Uterus (tissue), 4 donors: Measurements from ENCODE around the gene PCLO. TPM values are rescaled to one million over a fixed set of nuclear protein-coding genes. Genes with fewer than 3 reads are reported as not detected.

ENCODE experiments used
- DNase-seq, 2 donors: peaks; one replicate each; pipeline ENCODE4 v3.0.0-alpha.2; 2019 to 2020
- H3K27ac ChIP-seq, 2 donors: fragments of 200-600 bp; sonication (generic); 1 replicate in 1 of 2; 2 replicates in 1 of 2; pipeline ENCODE4 v1.5.1; 2016 to 2018
- H3K27me3 ChIP-seq, 2 donors: fragments of 200-600 bp; sonication (generic); one replicate each; pipeline ENCODE4 v1.5.1; 2018 to 2019; ENCODE audit warnings: control low read depth in 1 of 2
- H3K36me3 ChIP-seq, 2 donors: fragments of 200-600 bp; sonication (generic); one replicate each; pipeline ENCODE4 v1.5.1; 2019; ENCODE audit warnings: control low read depth in 1 of 2
- H3K4me1 ChIP-seq, 2 donors: fragments of 200-600 bp; sonication (generic); one replicate each; pipeline ENCODE4 v1.5.1; 2018 to 2019; ENCODE audit warnings: control low read depth in 1 of 2
- H3K4me3 ChIP-seq, 2 donors: fragments of 200-600 bp; sonication (generic); 1 replicate in 1 of 2; 2 replicates in 1 of 2; pipeline ENCODE4 v1.5.1; 2018 to 2019; ENCODE audit warnings: mild to moderate bottlenecking in 1 of 2
- H3K9me3 ChIP-seq, 2 donors: fragments of 200-600 bp; sonication (generic); one replicate each; pipeline ENCODE4 v1.5.1; 2019; ENCODE audit warnings: control low read depth in 1 of 2
- POLR2A ChIP-seq, 2 donors: fragments of 450-650 bp; IDR thresholded peaks; one replicate each; pipeline ENCODE4 v1.6.1; 2016; ENCODE audit warnings: antibody characterized with exemption in 2 of 2, mild to moderate bottlenecking in 1 of 2, moderate library complexity in 1 of 2
- intact Hi-C: fragments of 100-400 bp; cut with DNase I; formaldehyde crosslinking; loops from one replicate; pipeline ENCODE4 v1.15.1; 2023; ENCODE audit warnings: low total_unique reads
- total RNA-seq, 4 donors: library from RNA; depleted of rRNA in 3 of 4; stranded (reverse); fragments of >200 nt in 3 of 4; gene quantifications; one replicate each; pipeline versions ENCODE4 v1.1.0 to v1.2.4, GENCODE V29; 2014 to 2023
- TF ChIP-seq, protein P1 (sequence below), 4 experiments: fragments of 200-600 bp in 2 of 4; fragments of 450-650 bp in 2 of 4; sonication (generic) in 2 of 4; IDR thresholded peaks; one replicate each; pipeline ENCODE4 v1.5.1; 2016 to 2019; ENCODE audit warnings: antibody characterized with exemption in 4 of 4, mild to moderate bottlenecking in 2 of 4, moderate library complexity in 1 of 4
- donor health status: DM: yes; HTN: yes; CAD: no.

Gene PCLO
- total RNA-seq, 4 donors from 2014 or later, result 0.26 to 4.4 (median 1.4) TPM

DNA sequence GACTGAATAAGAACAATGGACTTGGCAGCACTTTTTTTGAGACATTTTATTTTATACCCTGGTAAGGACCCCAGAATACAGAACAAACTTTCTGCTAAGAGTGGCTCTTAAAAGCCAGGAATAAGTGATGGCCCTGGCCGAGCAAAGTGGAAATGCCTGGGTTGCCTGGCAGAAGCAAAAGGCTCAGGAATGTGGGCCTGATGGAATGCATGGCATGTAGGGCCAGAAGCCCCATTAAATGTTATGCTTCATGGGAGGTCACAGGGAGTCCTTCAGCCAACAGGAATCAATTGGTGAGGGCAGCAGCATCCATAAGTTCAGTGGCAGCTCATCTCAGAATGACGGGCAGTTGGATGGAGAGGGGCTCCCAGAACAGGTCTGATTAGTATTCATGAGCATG, 417.6 kb downstream of the PCLO start:
- intact Hi-C loops, result no loop called here
- H3K36me3 ChIP-seq, result no peaks in the 10 kb centered on the region
- H3K27me3 ChIP-seq, result no peaks in the 10 kb centered on the region
- DNase-seq, result no peak
- no peaks in the 10 kb centered on the region for H3K4me1 ChIP-seq
- TF ChIP-seq, protein P1, sequence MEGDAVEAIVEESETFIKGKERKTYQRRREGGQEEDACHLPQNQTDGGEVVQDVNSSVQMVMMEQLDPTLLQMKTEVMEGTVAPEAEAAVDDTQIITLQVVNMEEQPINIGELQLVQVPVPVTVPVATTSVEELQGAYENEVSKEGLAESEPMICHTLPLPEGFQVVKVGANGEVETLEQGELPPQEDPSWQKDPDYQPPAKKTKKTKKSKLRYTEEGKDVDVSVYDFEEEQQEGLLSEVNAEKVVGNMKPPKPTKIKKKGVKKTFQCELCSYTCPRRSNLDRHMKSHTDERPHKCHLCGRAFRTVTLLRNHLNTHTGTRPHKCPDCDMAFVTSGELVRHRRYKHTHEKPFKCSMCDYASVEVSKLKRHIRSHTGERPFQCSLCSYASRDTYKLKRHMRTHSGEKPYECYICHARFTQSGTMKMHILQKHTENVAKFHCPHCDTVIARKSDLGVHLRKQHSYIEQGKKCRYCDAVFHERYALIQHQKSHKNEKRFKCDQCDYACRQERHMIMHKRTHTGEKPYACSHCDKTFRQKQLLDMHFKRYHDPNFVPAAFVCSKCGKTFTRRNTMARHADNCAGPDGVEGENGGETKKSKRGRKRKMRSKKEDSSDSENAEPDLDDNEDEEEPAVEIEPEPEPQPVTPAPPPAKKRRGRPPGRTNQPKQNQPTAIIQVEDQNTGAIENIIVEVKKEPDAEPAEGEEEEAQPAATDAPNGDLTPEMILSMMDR (IDR thresholded peaks at IDR 0.05), result no peak
- no peak for TF ChIP-seq POLR2A (IDR thresholded peaks at IDR 0.05)
- H3K9me3 ChIP-seq, result no peaks in the 10 kb centered on the region
- no peak overlapping the region for H3K4me3 ChIP-seq
- no peak overlapping the region for H3K27ac ChIP-seq

DNA sequence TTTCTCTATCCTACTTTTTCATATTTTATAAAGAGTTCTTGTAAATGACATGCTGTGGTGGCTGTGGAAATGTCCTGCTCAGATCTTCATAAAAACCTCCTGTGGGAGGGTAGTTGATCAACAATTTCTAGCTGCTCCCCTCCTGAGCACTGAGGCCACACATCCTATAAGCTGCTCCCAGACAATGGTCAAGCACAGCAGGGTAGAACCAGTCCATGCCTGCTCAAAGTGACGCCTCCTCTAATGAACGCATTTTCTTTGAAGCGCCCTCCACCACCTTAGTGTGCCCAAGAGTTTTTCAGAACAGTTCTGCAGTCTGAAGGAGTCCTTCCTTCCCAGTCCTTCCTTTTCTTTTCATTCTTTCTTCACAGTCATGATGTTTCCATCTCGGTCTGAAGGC, 420.5 kb downstream of the PCLO start:
- Histone ChIP-seq H3K36me3 (no peaks in the 10 kb centered on the region), H3K4me3 (no peak overlapping the region), H3K27me3 (no peaks in the 10 kb centered on the region), H3K9me3 (no peaks in the 10 kb centered on the region), H3K4me1 (no peaks in the 10 kb centered on the region), H3K27ac (no peak overlapping the region)
- intact Hi-C loops, result no loop called here
- DNase-seq, result no peak
- TF ChIP-seq, protein P1 (IDR thresholded peaks at IDR 0.05), result no peak
- no peak for TF ChIP-seq POLR2A (IDR thresholded peaks at IDR 0.05)

DNA sequence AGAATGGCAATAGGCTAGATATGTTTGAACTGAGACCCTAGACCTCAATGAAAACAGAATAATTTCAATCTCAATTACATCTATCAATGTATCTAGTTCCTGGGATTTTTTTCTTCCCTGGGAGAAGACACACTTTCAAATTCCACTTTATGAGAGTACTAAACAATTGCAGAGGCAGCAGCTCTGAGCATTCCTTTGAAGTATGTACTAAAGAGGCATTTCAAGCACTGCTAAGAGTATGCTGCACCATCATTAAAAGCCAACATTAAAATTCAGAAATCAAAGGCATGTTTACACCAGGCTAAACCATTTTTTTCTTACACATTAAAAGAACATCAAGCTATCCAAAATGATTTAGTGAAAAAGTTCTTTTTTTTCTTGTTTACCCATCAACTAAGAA, 421.2 kb downstream of the PCLO start:
- no peaks in the 10 kb centered on the region for H3K9me3 ChIP-seq
- TF ChIP-seq, protein P1 (IDR thresholded peaks at IDR 0.05), result no peak
- TF ChIP-seq POLR2A (IDR thresholded peaks at IDR 0.05), result no peak
- H3K27ac ChIP-seq, result no peak overlapping the region
- intact Hi-C loops, result no loop called here
- no peaks in the 10 kb centered on the region for H3K36me3 ChIP-seq
- no peaks in the 10 kb centered on the region for H3K27me3 ChIP-seq
- no peaks in the 10 kb centered on the region for H3K4me1 ChIP-seq
- no peak for DNase-seq
- no peak overlapping the region for H3K4me3 ChIP-seq

DNA sequence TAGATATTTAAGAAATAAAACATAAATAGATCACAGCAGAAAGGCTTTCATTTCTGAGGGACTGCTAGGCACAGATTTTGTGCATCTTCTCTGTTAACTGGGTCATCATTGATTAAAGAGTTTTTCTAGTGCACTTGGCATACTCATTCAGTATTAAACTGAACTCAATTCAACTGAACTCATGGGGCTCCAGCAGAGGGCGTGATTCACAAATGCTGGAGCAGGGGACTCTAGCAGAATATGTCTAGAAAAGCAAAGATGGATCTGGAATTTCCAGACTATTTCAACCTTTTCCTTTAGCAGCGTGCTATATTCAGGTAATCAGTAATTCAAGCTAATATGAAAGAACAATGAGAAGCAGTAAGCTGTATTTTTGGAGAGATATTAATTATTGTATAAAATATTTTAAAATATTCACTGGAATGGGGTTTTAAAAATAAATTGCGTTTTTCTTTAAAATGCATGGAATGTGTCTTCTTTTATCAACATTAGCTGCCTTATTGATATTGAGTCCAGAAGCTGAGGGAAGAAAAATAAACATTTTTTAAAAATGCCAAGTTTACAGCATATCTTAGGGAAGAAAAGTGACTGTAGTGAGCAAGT, 422.3 kb downstream of the PCLO start:
- DNase-seq, result no peak
- Histone ChIP-seq H3K27me3 (no peaks in the 10 kb centered on the region), H3K4me1 (no peaks in the 10 kb centered on the region), H3K4me3 (no peak overlapping the region), H3K9me3 (no peaks in the 10 kb centered on the region), H3K36me3 (no peaks in the 10 kb centered on the region), H3K27ac (no peak overlapping the region)
- TF ChIP-seq, protein P1 (IDR thresholded peaks at IDR 0.05), result no peak
- TF ChIP-seq POLR2A (IDR thresholded peaks at IDR 0.05), result no peak
- intact Hi-C loops, result no loop called here

DNA sequence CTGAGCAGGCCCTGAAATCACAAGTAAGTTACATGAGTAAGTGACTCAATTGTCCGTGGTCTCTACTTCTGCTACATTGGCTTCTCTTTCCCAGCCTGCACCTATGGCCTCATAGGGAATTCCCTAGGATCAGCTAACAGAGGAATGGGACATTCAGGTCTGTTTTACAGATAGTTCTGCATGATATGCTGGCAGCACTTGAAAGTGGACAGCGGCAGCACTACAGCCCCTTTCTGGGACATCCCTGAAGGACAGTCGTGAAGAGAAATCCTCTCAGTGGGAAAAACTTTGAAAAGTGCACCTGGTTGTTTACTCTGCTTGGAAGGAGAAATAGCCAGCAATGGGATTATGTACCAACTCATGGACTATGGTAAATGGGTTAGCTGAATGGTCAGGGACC, 426.1 kb downstream of the PCLO start:
- Histone ChIP-seq H3K36me3 (no peaks in the 10 kb centered on the region), H3K4me1 (no peaks in the 10 kb centered on the region)
- TF ChIP-seq, protein P1 (IDR thresholded peaks at IDR 0.05), result no peak
- TF ChIP-seq POLR2A (IDR thresholded peaks at IDR 0.05), result no peak

More for the DNA sequence above, 426.1 kb downstream of the PCLO start:
- Histone ChIP-seq H3K27ac (no peak overlapping the region), H3K4me3 (no peak overlapping the region), H3K9me3 (no peaks in the 10 kb centered on the region), H3K27me3 (no peaks in the 10 kb centered on the region)
- no peak for DNase-seq
- intact Hi-C loops, result no loop called here
